Measurements from ENCODE around the gene GLCCI1. TPM values are rescaled to one million over a fixed set of nuclear protein-coding genes. Genes with fewer than 3 reads are reported as not detected.
A peak's percentile ranks its signal among the peaks of the same experiment; 100 is the strongest.

Gene GLCCI1
- 1 to 10 TPM; 7.5 to 8.3 TPM for total RNA-seq

GRCh38 chr7:7968544-7969305, at the start of gene GLCCI1:
GLCCI1 (plus strand) TSS chr7:7968796; CDS start chr7:7969351, 555 bp downstream.
- no peaks in the 10 kb centered on the region for H3K4me1 ChIP-seq
- no peaks in the 10 kb centered on the region for H3K27me3 ChIP-seq
- intact Hi-C loops (cut with DNase I): no loop called here
- DNase-seq: peak; percentile 97
- TF ChIP-seq CTCF (IDR thresholded peaks at IDR 0.05): no peak
- no peaks in the 10 kb centered on the region for H3K36me3 ChIP-seq
- no peaks in the 10 kb centered on the region for H3K9me3 ChIP-seq
- H3K4me3 ChIP-seq: peak within 1 kb of the TSS; percentile 92
- peak within 1 kb of the TSS; percentile 98 for H3K27ac ChIP-seq
- peak within 1 kb of the TSS; percentile 89 to 94 for H3K9ac ChIP-seq (ENCODE audit: low read depth in 2 of 2, low read length in 2 of 2)

GRCh38 chr7:7919449-7919945, 49.1 kb upstream of the GLCCI1 start:
- H3K27ac ChIP-seq: peak overlapping the region; percentile 73
- H3K27me3 ChIP-seq: no peaks in the 10 kb centered on the region
- no peak for TF ChIP-seq CTCF (IDR thresholded peaks at IDR 0.05)

GRCh38 chr7:7920056-7920455, 48.5 kb upstream of the GLCCI1 start:
- H3K9ac ChIP-seq (ENCODE audit: low read depth in 2 of 2, low read length in 2 of 2): no peak overlapping the region
- no peak overlapping the region for H3K4me3 ChIP-seq
- H3K36me3 ChIP-seq: no peaks in the 10 kb centered on the region
- TF ChIP-seq CTCF (IDR thresholded peaks at IDR 0.05): no peak
- no peaks in the 10 kb centered on the region for H3K4me1 ChIP-seq
- DNase-seq: no peak
- no peaks in the 10 kb centered on the region for H3K9me3 ChIP-seq
- H3K27me3 ChIP-seq: no peaks in the 10 kb centered on the region
- peak overlapping the region; percentile 73 for H3K27ac ChIP-seq
- intact Hi-C loops (cut with DNase I): no loop called here

More at GRCh38 chr7:7919449-7919945, 49.1 kb upstream of the GLCCI1 start:
- no peak overlapping the region for H3K4me3 ChIP-seq
- H3K36me3 ChIP-seq: no peaks in the 10 kb centered on the region
- DNase-seq: no peak
- no peaks in the 10 kb centered on the region for H3K4me1 ChIP-seq
- intact Hi-C loops (cut with DNase I): no loop called here
- no peak overlapping the region for H3K9ac ChIP-seq (ENCODE audit: low read depth in 2 of 2, low read length in 2 of 2)
- H3K9me3 ChIP-seq: no peaks in the 10 kb centered on the region

- Histone ChIP-seq H3K27ac (peak overlapping the region; percentile 73), H3K36me3 (no peaks in the 10 kb centered on the region), H3K27me3 (no peaks in the 10 kb centered on the region), H3K4me3 (no peak overlapping the region), H3K9ac (ENCODE audit: low read depth in 2 of 2, low read length in 2 of 2) (no peak overlapping the region), H3K9me3 (no peaks in the 10 kb centered on the region), H3K4me1 (no peaks in the 10 kb centered on the region)
- no peak for TF ChIP-seq CTCF (IDR thresholded peaks at IDR 0.05)
- intact Hi-C loops (cut with DNase I): no loop called here
- DNase-seq: peak; percentile 34
Measured at GRCh38 chr7:7920481-7920880, 48.1 kb upstream of the GLCCI1 start.

DNA sequence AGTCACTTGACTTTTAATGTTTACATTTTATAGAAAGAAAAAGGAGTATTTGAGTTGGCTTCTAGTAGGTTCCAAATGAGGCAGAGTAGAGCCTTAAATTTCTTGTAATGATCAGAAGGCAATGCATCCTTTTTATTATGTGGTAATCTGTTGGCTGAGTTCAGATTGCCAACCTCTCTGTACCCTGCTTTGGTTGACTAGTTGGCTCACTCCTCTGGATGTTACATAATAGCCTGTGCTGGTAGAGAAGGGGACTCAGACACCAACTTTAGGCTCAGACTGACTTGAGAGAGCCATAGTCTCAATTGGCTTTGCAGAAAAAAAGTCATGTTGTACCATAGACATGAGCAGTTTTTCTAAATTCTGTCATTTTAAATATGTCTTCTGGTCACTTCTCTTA, 46.8 kb upstream of the GLCCI1 start:
- Histone ChIP-seq H3K36me3 (no peaks in the 10 kb centered on the region), H3K9ac (ENCODE audit: low read depth in 2 of 2, low read length in 2 of 2) (no peak overlapping the region), H3K4me1 (no peaks in the 10 kb centered on the region), H3K27ac (peak overlapping the region; percentile 4), H3K27me3 (no peaks in the 10 kb centered on the region), H3K4me3 (no peak overlapping the region), H3K9me3 (no peaks in the 10 kb centered on the region)
- no peak for DNase-seq
- intact Hi-C loops (cut with DNase I): no loop called here
- no peak for TF ChIP-seq CTCF (IDR thresholded peaks at IDR 0.05)

All from colonic mucosa (tissue), 4 donors.